H1 (cell line): ENCODE data around the gene SSNA1. TPM values are rescaled to one million over a fixed set of nuclear protein-coding genes. Genes with fewer than 3 reads are reported as not detected.

Experiments used
- CTCF ChIA-PET: fragments of 300-600 bp; sonication (Branson Sonifier 250); formaldehyde crosslinking; loops from one replicate; lab custom pipeline; 2021; ENCODE audit not compliant: partially characterized antibody; lab: Charles Lee
- POLR2A ChIA-PET: fragments of 300-600 bp; sonication (Branson Sonifier 250); formaldehyde crosslinking; loops from one replicate; lab custom pipeline; 2021; ENCODE audit warnings: inconsistent platforms; ENCODE audit not compliant: partially characterized antibody; lab: Charles Lee
- DNase-seq, 2 experiments: peaks; one replicate each; pipeline versions ENCODE4 v3.0.0 to v3.0.0-alpha.2; 2010 to 2022; ENCODE audit warnings: low spot score in 2 of 2, low read depth in 1 of 2, mixed read lengths in 1 of 2
- FAIRE-seq: peaks from 2 replicates; lab custom pipeline; 2011; peaks lifted over from hg19 to GRCh38; lab: Jason Lieb, UNC
- H2AFZ ChIP-seq: 2 replicates; pipeline ENCODE4 v1.8.1; 2012; ENCODE audit warnings: low read length, inconsistent platforms
- H2AK5ac ChIP-seq: 2 replicates; pipeline ENCODE4 v1.6.1; 2013; ENCODE audit warnings: low read depth, low read length
- H2BK120ac ChIP-seq: replicated peaks from 2 replicates; pipeline ENCODE3; 2013; ENCODE audit warnings: low read depth, low read length, inconsistent platforms
- H2BK12ac ChIP-seq: 2 replicates; pipeline ENCODE4 v1.6.1; 2013; ENCODE audit warnings: low read depth, low read length
- H2BK15ac ChIP-seq: 2 replicates; pipeline ENCODE4 v1.6.1; 2013; ENCODE audit warnings: low read length
- H2BK20ac ChIP-seq: 2 replicates; pipeline ENCODE4 v1.6.1; 2013; ENCODE audit warnings: low read length
- H2BK5ac ChIP-seq: 2 replicates; pipeline ENCODE4 v1.6.1; 2013; ENCODE audit warnings: low read depth, low read length
- H3K14ac ChIP-seq: 2 replicates; pipeline ENCODE4 v1.6.1; 2013; ENCODE audit warnings: inconsistent platforms; ENCODE audit not compliant: insufficient read length
- H3K18ac ChIP-seq: 2 replicates; pipeline ENCODE4 v1.6.1; 2013; ENCODE audit warnings: low read length; ENCODE audit errors: extremely low read depth
- H3K23ac ChIP-seq: 2 replicates; pipeline ENCODE4 v1.6.1; 2013; ENCODE audit warnings: inconsistent platforms; ENCODE audit not compliant: insufficient read length
- H3K23me2 ChIP-seq: 2 replicates; pipeline ENCODE4 v1.6.1; 2013; ENCODE audit warnings: low read depth, low read length
- H3K27ac ChIP-seq: 2 replicates; pipeline ENCODE4 v1.6.1; 2011; ENCODE audit warnings: low read depth, low read length, inconsistent platforms
- H3K27me3 ChIP-seq, 4 experiments: replicated peaks in 1 of 4; 1 replicate in 1 of 4; 2 replicates in 3 of 4; pipeline versions ENCODE4 v1.6.1 to v1.8.1; 2011 to 2013; ENCODE audit warnings: low read length in 3 of 4, mild to moderate bottlenecking in 3 of 4, inconsistent platforms in 2 of 4, mixed read lengths in 2 of 4, moderate library complexity in 1 of 4; ENCODE audit not compliant: control insufficient read depth in 3 of 4, insufficient read depth in 3 of 4; ENCODE audit errors: extremely low read depth in 1 of 4
- H3K36me3 ChIP-seq, 4 experiments: 2 replicates each; pipeline versions ENCODE4 v1.6.1 to v1.8.1; 2011 to 2013; ENCODE audit warnings: mild to moderate bottlenecking in 4 of 4, low read length in 3 of 4, moderate library complexity in 2 of 4, control low read depth in 1 of 4, inconsistent platforms in 1 of 4; ENCODE audit not compliant: insufficient read depth in 4 of 4, control insufficient read depth in 2 of 4
- H3K4ac ChIP-seq: replicated peaks from 2 replicates; pipeline ENCODE3; 2013; ENCODE audit warnings: low read length, low read depth, mixed read lengths, inconsistent platforms; ENCODE audit not compliant: insufficient read length
- H3K4me1 ChIP-seq, 4 experiments: replicated peaks in 1 of 4; 1 replicate in 1 of 4; 2 replicates in 3 of 4; pipeline versions ENCODE4 v1.6.1 to v1.8.1; 2011 to 2013; ENCODE audit warnings: low read length in 3 of 4, inconsistent platforms in 2 of 4, mixed read lengths in 1 of 4; ENCODE audit not compliant: insufficient read depth in 4 of 4, control insufficient read depth in 3 of 4
- H3K4me2 ChIP-seq, 2 experiments: 2 replicates each; pipeline versions ENCODE4 v1.6.1 to v1.8.1; 2011 to 2013; ENCODE audit warnings: low read depth in 2 of 2, low read length in 2 of 2, control low read depth in 1 of 2, inconsistent platforms in 1 of 2, mild to moderate bottlenecking in 1 of 2; ENCODE audit not compliant: insufficient read depth in 1 of 2
- H3K4me3 ChIP-seq, 4 experiments: fragments of 200-600, 300-600 bp in 1 of 4; sonication (generic), shearing (Covaris generic), sonication (Bioruptor Twin) in 1 of 4; 2 replicates each; pipeline versions ENCODE4 v1.5.1 to v1.8.1; 2011 to 2016; ENCODE audit warnings: low read length in 4 of 4, low read depth in 3 of 4, control low read depth in 2 of 4, inconsistent platforms in 2 of 4, mild to moderate bottlenecking in 2 of 4, mixed read lengths in 1 of 4, moderate library complexity in 1 of 4; ENCODE audit not compliant: insufficient read depth in 2 of 4; ENCODE audit errors: extremely low read depth in 1 of 4
- H3K56ac ChIP-seq: replicated peaks from 2 replicates; pipeline ENCODE3; 2013; ENCODE audit warnings: low read depth, mild to moderate bottlenecking, mixed read lengths, low read length, inconsistent platforms; ENCODE audit not compliant: insufficient read length
- H3K79me1 ChIP-seq: 2 replicates; pipeline ENCODE4 v1.6.1; 2013; ENCODE audit warnings: low read depth, low read length, control low read depth
- H3K79me2 ChIP-seq, 2 experiments: 2 replicates each; pipeline versions ENCODE4 v1.6.1 to v1.8.1; 2012 to 2013; ENCODE audit warnings: low read length in 2 of 2, mild to moderate bottlenecking in 2 of 2, inconsistent platforms in 1 of 2; ENCODE audit not compliant: insufficient read depth in 2 of 2, control insufficient read depth in 1 of 2
- H3K9ac ChIP-seq, 4 experiments: replicated peaks in 1 of 4; 1 replicate in 1 of 4; 2 replicates in 3 of 4; pipeline versions ENCODE4 v1.6.1 to v1.8.1; 2011 to 2013; ENCODE audit warnings: low read depth in 3 of 4, low read length in 3 of 4, control low read depth in 2 of 4, mild to moderate bottlenecking in 2 of 4, moderate library complexity in 2 of 4, inconsistent platforms in 1 of 4; ENCODE audit errors: extremely low read depth in 1 of 4
- H3K9me3 ChIP-seq, 2 experiments: 2 replicates each; pipeline versions ENCODE4 v1.6.1 to v1.8.1; 2012 to 2013; ENCODE audit warnings: mild to moderate bottlenecking in 2 of 2, moderate library complexity in 2 of 2, control low read depth in 1 of 2, inconsistent platforms in 1 of 2, low read depth in 1 of 2, low read length in 1 of 2, mixed read lengths in 1 of 2; ENCODE audit not compliant: insufficient read depth in 2 of 2
- H4K20me1 ChIP-seq, 2 experiments: replicated peaks in 1 of 2; 2 replicates each; pipeline versions ENCODE3 to v1.8.1; 2011 to 2013; ENCODE audit warnings: inconsistent platforms in 2 of 2, low read length in 2 of 2, mild to moderate bottlenecking in 1 of 2; ENCODE audit not compliant: insufficient read depth in 2 of 2, control insufficient read depth in 1 of 2
- H4K5ac ChIP-seq: 2 replicates; pipeline ENCODE4 v1.6.1; 2013; ENCODE audit warnings: low read length, low read depth, mixed read lengths, inconsistent platforms; ENCODE audit not compliant: insufficient read length
- H4K8ac ChIP-seq: 2 replicates; pipeline ENCODE4 v1.8.0; 2013; ENCODE audit warnings: mild to moderate bottlenecking, moderate library complexity, low read length, inconsistent platforms; ENCODE audit not compliant: insufficient read depth; ENCODE audit errors: extremely low read depth
- H4K91ac ChIP-seq: replicated peaks from 2 replicates; pipeline ENCODE3; 2013; ENCODE audit warnings: low read length, mixed read lengths, inconsistent platforms; ENCODE audit not compliant: insufficient read length
- EGR1 ChIP-seq: IDR thresholded peaks from 2 replicates; pipeline ENCODE4 v1.6.1; 2011; ENCODE audit warnings: low read depth, low read length, borderline replicate concordance
- GTF2F1 ChIP-seq: IDR thresholded peaks from 2 replicates; pipeline ENCODE4 v1.6.1; 2012; ENCODE audit warnings: low read depth, low read length, improper control_type of control experiment, borderline replicate concordance
- KDM5A ChIP-seq: fragments of 200-600 bp; IDR thresholded peaks from 2 replicates; pipeline ENCODE4 v1.7.1; 2012; ENCODE audit warnings: mild to moderate bottlenecking, low read length, inconsistent platforms, mixed read lengths
- RAD21 ChIP-seq, 2 experiments: IDR thresholded peaks in 1 of 2; conservative IDR thresholded peaks in 1 of 2; 2 replicates each; pipeline ENCODE4 v1.6.1; 2011; ENCODE audit warnings: low read depth in 2 of 2, low read length in 2 of 2, improper control_type of control experiment in 1 of 2, inconsistent platforms in 1 of 2, mild to moderate bottlenecking in 1 of 2, moderate library complexity in 1 of 2
- TAF7 ChIP-seq: optimal IDR thresholded peaks from 2 replicates; pipeline ENCODE3; 2011; ENCODE audit warnings: low read depth, mild to moderate bottlenecking, inconsistent platforms, low read length, moderate library complexity, borderline replicate concordance
- WGBS, 2 experiments: shearing (Covaris generic) in 1 of 2; methylation state at CpG; one replicate each; pipeline versions ENCODE4 v1.1.6 to v1.1.7; 2013 to 2015; ENCODE audit warnings: low lambda C conversion rate in 2 of 2, mixed read lengths in 2 of 2, inconsistent platforms in 1 of 2, low coverage in 1 of 2, missing lambda C conversion rate in 1 of 2; ENCODE audit not compliant: insufficient replicate concordance in 2 of 2, insufficient coverage in 1 of 2, insufficient read length in 1 of 2; ENCODE audit errors: extremely low coverage in 1 of 2, missing lambda C conversion rate in 1 of 2; 5-methylcytosine and 5-hydroxymethylcytosine counted together
- polyA plus RNA-seq, 7 experiments: library from polyadenylated mRNA; depleted of rRNA in 3 of 7; stranded (reverse) in 5 of 7; unstranded in 2 of 7; fragments of >200 nt in 5 of 7; fragments of 200-250 nt in 2 of 7; gene quantifications; 1 replicate in 5 of 7; 2 replicates in 1 of 7; 4 replicates in 1 of 7; pipeline versions ENCODE4 v1.2.1 to v1.2.3, GENCODE V29; 2011 to 2013; ENCODE audit warnings: missing spikeins in 2 of 7, mixed read lengths in 2 of 7
- total RNA-seq: library from RNA; stranded (reverse); fragmentation: NEBNext Ultra II Directional; extraction: Animal tissue kit (Norgen Biotek cat#: 25700); gene quantifications from 2 replicates; pipeline ENCODE4 v1.2.1, GENCODE V29; 2021

SSNA1 gene
- total and polyA plus RNA-seq, 2 of the 8 experiments (the other 6 are each of a cell fraction or from before 2014, with no cell fraction given) = 87.3 to 157 TPM

GRCh38 chr9:137165250-137165836 lies 23.1 kb upstream of the SSNA1 start:
- peaks cover 0 to 14% of the 10 kb centered on the region in 2 experiments for H4K20me1 ChIP-seq
- no peak overlapping the region for H3K23ac ChIP-seq
- H3K4me1 ChIP-seq = peaks cover 0 to 19% (median 16%) of the 10 kb centered on the region in 4 experiments; a peak in 6 of 7 replicates
- ChIA-PET CTCF (interaction anchor here (1.0 kb wide), 1 partner anchor 61 kb away, joined by 3 read pairs; no protein-coding TSS in a partner anchor), POLR2A (interaction anchor here (0.7 to 1.4 kb wide), 2 partner anchors 33 to 76 kb away, joined by 3 to 4 read pairs; partner anchors contain the start of gene TUBB4B)
- no peak overlapping the region for H2AK5ac ChIP-seq
- no peaks in the 10 kb centered on the region; a peak in 1 of 8 replicates for H3K36me3 ChIP-seq
- H4K91ac ChIP-seq = no peak overlapping the region
- H3K18ac ChIP-seq = no peak overlapping the region
- peaks cover 66 to 98% (median 87%) of the 10 kb centered on the region in 4 experiments for H3K27me3 ChIP-seq
- no peaks in the 10 kb centered on the region for H3K9me3 ChIP-seq
- H3K79me2 ChIP-seq = no peaks in the 10 kb centered on the region
- no peak overlapping the region for H2AFZ ChIP-seq
- peaks cover 20% of the 10 kb centered on the region; the same call in 1 of the 2 replicates for H3K23me2 ChIP-seq
- FAIRE-seq = no peak
- no peak overlapping the region for H3K14ac ChIP-seq
- no peak overlapping the region for H3K56ac ChIP-seq
- no peak overlapping the region for H2BK15ac ChIP-seq
- H3K4ac ChIP-seq = no peak overlapping the region
- H4K5ac ChIP-seq = no peak overlapping the region
- H3K4me3 ChIP-seq = no peak overlapping the region
- H2BK5ac ChIP-seq = no peak overlapping the region
- H2BK120ac ChIP-seq = no peak overlapping the region
- no peak overlapping the region for H4K8ac ChIP-seq
- H2BK12ac ChIP-seq = no peak overlapping the region
- H3K4me2 ChIP-seq = no peak overlapping the region
- H3K27ac ChIP-seq = no peak overlapping the region
- TF ChIP-seq GTF2F1 = no peak
- TF ChIP-seq KDM5A = no peak
- TF ChIP-seq TAF7 = no peak
- TF ChIP-seq RAD21 (IDR thresholded peaks at IDR 0.05 in 1 of 2, conservative IDR thresholded peaks at IDR 0.05 in 1 of 2; ENCODE audit: low read depth in 2 of 2, low read length in 2 of 2) = no peak
- TF ChIP-seq EGR1 = no peak
- 90% methylated on average over 25 of the region's 32 CpGs; no CpG with 5 or more reads in 1 of the 2 experiments for WGBS, 2 experiments
- no peaks in the 10 kb centered on the region; the same call in 1 of the 2 replicates for H3K79me1 ChIP-seq
- H2BK20ac ChIP-seq = no peak overlapping the region
- H3K9ac ChIP-seq = no peak overlapping the region
- DNase-seq = no peak
